Hematopoietic multipotent progenitor cell treated with erythropoietin and hydrocortisone succinate and interleukin-3 and kit ligand, for 15 days (in vitro differentiated cells): ENCODE results near the gene GTF2F2.
"Not testable (repeated sequence)": the region's sequence is repeated elsewhere in the genome, so short reads cannot be mapped to it uniquely, and the experiment has no call there.

ENCODE experiments used
- DNase-seq: peaks from one replicate; pipeline ENCODE4 v3.0.0-alpha.2; 2015; ENCODE audit warnings: low spot score

Gene GTF2F2

DNA sequence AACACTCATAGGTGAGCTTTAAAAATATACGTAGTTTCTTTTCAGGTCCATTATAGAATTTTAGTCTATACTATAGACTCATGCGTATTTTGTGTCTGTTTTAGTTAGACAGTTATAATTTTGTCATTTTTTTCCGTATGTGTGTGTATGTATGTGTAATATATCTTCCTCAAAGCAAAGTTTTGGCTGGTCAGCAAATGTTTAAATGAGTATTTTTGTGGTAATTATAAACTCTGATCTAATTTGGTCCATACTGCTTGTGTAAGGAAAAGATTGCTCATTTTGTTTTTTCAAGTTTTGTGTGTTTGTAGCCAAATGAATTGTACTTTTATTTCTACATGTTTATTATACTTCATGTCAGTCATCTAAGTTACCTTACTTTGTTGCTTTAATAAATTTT, 60.0 kb downstream of the GTF2F2 start:
- no peak for DNase-seq

DNA sequence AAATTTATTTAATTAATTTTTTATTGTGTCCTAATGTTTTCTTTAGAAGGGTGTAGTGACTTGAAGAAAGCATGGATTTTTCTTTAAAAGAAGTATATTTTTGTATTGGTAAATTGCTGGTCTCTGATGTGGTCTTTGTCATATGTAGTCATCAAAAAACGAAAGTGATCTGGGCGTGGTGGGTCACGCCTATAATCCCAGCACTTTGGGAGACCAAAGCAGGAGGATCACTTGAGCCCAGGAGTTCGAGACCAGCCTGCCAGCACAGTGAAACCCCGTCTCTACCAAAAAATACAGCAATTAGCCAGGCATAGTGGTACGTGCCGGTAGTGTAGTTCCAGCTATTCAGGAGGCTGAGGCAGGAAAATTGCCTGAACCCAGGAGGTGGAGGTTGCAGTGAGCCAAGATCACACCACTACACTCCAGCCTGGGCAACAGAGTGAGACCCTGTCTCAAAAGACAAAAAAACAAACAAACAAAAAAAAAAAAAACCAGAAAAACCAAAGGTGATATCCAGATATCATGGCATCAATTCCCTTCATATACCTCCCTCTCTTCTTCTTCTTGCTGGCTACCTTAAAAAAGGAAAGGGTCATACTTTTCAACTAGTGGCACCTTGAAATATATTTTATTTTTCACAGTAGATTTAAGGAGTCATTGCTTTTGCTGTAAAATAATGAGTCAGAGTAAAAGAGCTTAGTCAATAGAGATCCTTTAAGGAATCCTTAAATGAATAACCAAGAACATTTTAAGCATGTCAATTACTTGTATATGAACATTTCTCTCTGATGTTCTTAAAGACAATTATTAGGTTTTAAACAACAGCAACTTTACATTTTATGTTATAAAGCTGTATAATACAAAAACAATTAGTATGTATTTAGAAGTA, 60.6 kb downstream of the GTF2F2 start:
- DNase-seq = no peak

DNA sequence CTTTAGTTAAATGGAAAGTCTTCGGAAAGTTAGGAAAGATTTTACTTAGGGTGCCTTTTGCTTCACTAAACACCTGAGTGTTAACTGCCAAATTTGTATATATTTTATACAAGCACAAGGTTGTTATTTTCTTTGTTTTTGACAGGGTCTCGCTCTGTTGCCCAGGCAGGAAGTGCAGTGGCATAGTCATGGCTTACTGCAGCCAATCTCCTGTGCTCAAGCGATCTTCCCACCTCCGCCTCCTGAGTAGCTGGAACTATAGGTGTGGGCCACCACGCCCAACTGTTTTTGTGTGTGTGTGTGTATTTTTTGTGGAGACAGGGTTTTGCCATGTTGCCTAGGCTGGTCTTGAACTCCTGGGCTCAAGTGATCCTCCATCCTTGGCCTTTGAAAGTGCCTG, 64.4 kb downstream of the GTF2F2 start:
- DNase-seq = no peak

DNA sequence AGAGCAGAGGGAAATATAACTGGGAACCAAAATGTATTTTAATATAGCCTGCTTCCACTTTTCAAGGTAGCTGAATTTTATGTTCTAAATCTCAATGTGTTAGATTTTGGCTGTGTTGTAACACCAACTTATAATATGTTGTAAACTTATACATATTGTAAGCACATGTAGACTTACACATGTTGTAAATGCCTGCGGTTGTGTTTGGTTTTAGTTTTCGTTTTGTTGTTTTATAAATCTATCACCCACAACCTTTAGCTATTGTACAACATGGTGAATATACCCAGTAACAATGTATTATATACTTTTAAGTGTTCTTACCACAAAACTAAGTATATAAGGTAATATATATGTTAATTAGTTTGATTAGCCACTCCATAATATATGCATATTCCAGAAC, 65.0 kb downstream of the GTF2F2 start:
- DNase-seq = no peak

DNA sequence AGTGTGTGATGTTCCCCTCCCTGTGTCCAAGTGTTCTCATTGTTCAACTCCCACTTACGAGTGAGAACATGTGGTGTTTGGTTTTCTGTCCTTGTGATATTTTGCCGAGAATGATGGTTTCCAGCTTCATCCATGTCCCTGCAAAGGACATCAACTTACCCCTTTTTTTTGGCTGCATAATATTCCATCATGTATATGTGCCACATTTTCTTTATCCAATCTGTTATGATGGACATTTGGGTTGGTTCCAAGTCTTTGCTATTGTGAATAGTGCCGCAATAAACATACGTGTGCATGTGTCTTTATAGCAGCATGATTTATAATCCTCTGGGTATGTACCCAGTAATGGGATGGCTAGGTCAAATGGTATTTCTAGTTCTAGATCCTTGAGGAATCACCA, 68.8 kb downstream of the GTF2F2 start:
- not testable (repeated sequence) for DNase-seq

DNA sequence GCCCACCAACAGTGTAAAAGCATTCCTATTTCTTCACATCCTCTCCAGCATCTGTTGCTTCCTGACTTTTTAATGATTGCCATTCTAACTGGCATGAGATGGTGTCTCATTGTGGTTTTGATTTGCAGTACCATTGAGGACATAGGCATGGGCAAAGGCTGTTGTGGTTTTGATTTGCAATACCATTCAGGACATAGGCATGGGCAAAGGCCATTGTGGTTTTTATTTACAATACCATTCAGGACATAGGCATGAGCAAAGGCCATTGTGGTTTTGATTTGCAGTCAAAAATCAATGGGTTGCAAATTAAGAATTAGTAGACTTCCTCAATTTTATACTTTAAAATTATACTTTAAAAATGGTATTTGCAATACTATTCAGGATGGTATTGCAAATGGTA, 69.2 kb downstream of the GTF2F2 start:
- DNase-seq = not testable (repeated sequence)

DNA sequence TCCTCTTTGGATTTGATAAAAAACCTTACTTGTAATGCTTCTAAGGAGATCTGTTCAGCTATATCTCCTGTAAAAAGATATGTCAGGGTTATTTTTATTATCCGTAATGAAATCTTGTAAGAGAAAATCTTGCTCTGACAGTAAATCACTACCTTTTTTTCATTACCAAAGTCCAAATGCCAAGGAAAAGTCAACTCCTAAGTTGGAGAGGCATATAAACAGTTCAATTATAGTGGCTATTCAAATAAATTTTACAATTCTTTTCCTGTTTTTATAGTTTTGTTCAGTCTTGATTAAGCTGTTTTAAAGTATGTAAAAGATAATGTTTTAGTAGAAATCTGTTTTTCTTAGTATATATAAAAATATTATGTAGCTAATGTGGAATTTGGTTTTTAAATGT, 71.6 kb downstream of the GTF2F2 start:
- no peak for DNase-seq

DNA sequence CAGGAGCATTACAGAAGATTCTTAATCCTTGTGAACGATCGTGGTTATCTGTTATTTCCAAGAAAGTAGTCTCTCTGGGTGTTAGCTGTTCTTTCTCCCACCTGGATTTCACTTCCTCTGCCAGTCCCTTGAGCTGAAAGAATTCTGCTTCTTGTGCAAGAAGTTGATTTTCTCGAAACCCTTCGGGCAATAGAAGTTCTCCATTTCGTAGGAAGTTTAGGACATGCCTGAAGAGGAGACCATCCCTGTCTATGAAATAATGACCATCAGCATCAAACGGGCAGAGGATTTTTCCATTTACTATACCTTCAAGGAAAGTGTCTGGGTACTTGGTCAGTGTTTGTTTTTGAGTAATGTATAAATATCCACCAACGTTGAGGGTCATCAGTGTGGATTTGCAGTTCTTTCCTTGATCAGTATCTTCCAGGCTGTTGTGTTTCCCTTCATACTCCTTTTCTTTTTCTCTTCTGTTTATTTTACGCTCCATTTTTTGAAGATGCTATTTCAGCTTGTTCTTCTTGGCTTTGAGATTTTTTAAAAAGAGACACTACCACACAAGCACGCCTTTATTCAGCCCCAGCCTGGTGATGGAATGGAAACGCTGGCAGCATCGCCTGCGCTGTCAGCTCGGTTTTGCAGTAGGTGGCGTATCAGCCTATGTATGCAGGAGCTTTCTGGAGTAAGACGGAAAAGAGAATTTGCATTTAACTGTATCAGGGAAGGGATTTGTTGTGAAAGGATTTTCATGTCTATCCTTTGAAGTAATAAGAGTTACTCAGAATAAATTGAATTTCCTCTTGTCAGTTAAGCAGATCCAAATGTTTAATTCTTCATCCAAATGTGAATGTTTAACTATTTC, 74.0 kb downstream of the GTF2F2 start:
- no peak for DNase-seq

DNA sequence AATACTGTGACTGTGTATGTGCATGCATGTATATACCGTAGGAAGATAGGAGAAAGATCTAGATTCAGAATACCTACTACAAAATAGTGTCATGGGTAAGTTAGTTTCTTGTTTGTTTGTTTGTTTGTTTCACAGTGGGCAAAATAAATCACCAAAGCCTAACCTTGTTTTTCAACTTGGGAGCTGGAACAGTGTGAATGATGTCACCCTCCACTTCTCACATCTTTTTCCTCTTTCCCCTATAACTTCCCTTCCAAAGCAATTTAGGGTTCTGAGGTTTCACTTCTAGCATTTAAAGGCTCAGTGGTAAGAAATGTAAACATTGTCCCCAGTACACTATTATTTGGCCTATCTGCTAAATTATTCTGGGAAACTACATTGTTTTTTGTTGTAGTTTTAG, 75.1 kb downstream of the GTF2F2 start:
- no peak for DNase-seq

DNA sequence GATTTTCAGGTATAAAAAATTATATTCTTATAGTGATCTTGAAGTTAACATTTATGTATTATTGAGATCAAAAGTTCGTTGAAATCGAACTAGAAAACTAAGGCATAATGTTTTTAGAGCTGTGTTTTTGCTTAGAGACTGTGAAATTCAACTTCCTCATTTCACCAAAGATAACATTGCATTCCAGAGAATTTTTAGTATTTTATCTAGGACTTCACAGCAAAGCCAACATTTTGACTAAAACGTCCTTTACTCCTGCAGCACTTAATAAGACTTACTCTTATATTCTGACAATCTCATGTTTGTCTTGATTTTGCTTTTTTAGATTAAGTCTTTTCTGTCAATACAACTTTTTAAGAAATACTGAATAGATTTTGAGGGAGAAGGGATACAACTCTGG, 75.8 kb downstream of the GTF2F2 start:
- no peak for DNase-seq

DNA sequence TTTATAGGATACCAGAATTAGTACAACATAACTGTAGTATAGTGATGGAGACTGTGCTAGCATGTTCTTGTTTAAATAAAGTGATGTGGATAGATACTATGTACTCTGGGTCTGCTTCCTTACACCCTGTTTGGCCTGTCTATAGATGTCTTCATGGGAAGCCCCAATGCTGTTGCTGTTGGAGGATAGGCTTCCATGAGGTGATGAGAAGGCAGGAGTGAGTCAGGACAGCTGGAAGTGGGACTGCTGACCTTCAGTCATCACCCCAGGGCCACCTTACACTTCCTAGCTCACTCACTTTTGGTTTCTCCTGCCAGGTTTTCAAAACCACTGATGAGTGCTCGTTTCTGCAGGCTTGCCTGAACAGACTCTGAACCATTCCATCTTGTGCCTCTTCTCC, 76.3 kb downstream of the GTF2F2 start:
- DNase-seq = no peak

DNA sequence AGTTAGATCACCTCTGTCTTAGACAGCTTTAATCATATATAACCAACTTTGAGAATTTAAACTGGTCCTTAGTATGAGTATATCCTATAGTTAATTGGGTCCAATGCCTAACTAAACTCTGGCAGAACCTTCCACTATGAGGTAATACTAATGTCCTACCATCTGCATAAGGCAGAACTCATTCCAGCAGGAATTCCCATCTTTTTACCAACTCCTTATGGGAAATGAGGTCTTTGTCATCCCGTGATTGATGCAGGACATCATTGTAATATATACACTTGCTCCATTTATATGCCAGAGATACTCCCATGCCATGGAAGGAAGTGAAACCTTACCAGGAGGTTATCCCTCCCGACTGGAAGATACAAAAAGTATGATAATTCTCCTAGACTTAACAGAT, 77.7 kb downstream of the GTF2F2 start:
- DNase-seq = no peak

DNA sequence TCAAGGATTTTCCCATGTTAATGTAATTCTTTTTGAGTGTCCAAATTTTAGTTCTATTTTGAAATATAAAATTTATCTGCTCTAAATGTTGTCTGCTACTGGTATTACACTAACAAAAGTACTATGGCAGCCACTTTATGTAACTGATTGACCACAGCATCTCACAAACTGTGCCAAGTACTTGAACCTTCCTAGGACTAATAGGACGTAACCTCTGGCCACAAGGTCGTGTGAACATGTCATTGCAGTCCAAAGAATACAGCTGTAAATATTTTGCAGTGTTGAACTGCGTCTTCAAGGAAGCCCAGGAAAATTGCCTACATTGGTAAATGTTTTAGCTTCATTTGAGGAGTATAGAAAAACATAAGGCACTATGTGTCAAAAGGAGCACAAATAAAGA, 78.6 kb downstream of the GTF2F2 start:
- no peak for DNase-seq

DNA sequence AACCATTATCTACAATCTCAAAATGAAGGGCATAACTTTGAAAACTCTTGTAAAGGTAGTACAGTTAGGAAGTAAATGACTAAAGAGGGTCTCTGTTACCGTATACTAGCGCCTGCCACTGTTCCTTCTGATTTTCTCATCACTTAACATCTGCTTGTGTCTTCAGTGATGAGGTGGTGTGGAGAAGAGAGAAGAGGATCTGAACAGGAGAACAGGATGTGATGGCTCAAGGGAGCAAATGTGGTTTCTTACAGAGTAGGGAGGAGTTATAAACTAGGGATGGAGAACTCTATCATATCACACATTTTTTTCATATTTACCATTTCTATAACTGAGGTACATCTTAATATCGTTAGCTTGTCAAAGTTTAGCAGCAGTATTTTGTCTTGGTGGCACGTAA, 79.4 kb downstream of the GTF2F2 start:
- DNase-seq = no peak

DNA sequence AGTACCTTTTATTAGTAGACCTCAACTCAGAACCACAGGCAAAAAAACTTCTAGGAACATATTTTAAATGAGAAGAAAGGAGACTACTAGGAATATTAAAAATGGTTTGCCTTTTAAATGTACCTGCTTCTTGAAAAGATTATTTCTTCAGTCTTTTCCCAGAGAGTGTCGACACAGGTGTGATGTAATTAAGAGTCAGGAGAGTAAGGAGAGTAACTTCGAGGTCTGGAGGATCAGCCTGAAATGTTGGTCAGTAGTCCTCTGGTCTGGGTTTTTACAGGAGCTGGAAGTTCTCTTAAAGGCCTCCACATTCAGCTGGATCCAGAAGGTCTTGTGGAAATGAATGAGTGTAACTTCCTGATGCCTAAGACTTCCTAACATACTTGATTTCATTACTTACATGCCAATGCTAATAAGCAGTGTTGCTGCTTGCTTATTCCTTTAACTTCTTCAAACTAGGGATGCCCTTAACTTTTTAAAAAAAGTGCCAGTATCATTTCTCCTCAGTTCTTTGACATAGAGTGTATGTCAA, 80.5 kb downstream of the GTF2F2 start, which contains the start of gene KCTD4:
Gene KCTD4, minus strand, starts transcription at position 345 of the 532 bp plus-strand sequence. CDS start 6,478 bp downstream, outside the sequence.
- DNase-seq = no peak

DNA sequence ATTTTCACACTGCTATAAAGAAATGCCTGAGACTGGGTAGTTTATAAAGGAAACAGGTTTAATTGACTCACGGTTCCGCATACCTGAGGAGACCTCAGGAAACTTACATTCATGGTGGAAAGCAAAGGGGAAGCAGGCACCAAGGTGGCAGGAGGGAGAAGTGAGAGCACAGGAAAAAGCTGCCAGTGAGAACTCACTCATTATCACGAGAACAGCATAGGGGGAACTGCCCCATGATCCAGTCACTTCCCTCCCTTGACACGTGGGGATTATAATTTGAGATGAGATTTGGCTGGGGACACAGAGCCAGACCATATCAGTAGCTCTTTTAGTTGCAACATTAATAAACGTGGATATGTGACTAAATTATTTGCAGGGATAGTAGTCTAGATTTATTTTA, 84.8 kb downstream of the GTF2F2 start:
- no peak for DNase-seq

DNA sequence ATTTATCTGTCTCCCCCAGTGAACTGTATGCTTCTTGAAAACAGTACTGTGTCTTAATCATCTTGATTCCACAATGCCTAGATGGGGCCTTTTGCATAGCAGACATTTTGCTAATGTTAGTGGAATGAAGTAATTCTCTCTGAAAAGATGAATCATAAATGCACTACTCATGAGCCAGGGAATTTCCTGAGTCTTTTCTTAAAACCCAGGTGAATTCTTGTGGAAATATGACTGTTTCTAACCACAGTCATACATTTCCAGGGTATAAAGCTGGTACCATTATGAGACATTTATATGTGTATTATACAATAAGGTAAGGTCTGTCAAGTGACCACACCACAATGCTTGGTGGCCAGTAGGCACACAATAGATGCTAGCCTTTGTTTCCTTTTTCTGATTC, 86.0 kb downstream of the GTF2F2 start:
- no peak for DNase-seq

DNA sequence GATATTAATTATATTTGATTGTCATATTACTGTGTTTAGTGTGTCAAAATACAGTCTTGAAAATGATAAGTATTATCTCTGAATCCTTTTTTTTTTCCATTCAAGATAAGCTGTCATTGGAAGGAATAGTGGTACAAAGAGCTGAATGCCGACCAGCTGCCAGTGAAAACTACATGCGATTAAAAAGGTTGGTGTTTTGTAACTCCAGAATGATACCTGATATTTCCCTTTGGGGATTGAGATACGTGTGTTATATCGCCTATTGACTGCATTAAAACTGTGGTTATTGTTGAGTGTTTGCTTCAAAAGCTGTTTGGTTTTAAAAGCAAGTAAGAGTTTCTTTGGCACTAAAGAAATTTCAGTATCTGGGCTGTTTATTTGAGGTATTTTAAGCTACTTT, 87.0 kb downstream of the GTF2F2 start:
- DNase-seq = no peak

DNA sequence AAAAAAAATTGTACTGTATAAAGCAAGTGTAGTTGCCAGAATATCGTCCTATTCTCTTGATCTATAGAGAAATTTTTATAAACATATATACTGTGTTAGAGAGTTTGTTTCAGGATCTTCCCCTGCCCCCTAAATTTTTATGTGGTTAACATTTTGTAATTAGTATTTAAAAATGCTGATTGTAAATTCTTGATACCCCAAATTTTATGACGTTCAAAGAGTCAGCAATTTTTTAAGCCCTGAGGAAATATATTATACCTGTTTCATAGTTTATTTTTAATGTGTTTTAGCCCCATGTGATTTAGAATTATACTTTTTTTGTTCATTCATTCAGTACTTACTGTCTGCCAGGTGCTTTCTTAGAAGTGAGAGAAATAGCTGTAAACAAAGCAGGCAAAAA, 87.8 kb downstream of the GTF2F2 start:
- no peak for DNase-seq

DNA sequence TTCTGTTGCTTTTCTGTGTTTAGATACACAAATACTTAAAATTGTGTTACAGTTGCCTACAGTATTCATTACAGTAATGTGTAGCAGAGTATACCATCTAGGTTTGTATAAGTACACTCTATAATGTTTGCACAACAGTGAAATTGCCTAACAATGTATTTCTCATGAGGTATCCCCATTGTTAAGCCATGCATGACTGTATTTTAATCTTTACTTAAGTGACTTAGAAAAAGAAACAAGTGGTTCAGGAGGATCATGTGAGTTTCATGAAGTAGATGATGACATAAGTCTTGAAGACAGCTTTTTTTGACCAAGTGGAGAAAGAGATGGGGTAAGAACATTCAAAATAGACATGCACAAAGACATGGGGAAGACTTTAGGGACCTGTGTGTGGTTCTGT, 88.9 kb downstream of the GTF2F2 start:
- no peak for DNase-seq

DNA sequence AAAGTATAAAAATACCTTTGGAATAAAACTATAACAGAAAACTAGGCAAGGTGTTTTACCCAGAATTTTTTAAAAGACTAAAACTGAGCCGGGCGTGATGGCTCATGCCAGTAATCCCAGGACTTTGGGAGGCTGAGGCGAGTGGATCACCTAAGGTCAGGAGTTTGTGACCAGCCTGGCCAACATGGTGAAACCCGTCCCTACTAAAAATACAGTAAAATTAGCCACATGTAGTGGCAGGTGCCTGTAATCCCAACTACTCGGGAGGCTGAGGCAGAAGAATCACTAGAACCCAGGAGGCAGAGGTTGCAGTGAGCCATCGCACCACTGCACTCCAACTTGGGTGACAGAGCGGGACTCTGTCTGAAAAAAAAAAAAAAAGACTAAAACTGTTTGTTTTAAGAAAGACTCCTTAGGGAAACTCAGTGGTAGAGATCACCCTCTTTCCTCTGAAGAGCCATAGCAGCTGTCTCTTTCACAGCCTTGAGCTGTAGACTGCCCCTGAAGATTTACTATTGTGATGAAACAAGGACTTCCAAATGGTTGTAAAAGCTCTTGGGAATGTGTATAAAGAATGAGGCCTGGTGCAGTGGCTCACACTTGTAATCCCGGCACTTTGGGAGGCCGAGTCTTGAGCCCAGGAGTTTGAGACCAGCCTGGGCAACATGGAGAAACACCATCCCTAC, 95.2 kb downstream of the GTF2F2 start:
- DNase-seq = no peak

DNA sequence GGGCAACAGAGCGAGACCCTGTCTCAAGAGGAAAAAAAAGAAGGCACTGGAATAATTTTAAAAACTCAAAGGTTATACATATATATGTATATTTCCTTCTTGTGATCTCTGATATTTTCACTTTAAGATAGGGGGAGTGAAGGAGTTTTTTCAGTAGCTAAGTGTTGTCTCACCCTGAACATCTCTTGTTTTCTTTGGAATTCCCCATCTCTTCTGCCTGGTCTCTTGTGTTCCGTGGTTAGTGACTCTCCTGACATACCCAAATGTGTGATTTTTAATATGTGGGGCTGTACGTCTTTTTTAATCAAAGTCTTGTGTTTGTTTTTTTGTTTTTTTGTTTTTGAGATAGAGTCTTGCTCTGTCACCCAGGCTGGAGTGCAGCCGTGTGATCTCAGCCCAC, 95.9 kb downstream of the GTF2F2 start:
- DNase-seq = no peak
